Left lung (tissue), 10 donors: Measurements from ENCODE around the gene RIMS4. TPM values are rescaled to one million over a fixed set of nuclear protein-coding genes. Genes with fewer than 3 reads are reported as not detected.

Source experiments
- ATAC-seq: fragments of 200-7000 bp; cut with Tn5 transposase; one replicate; pipeline ENCODE4 v1.9.1; 2020; ENCODE audit warnings: moderate library complexity
- DNase-seq, 4 donors: peaks; one replicate each; pipeline ENCODE4 v3.0.0-alpha.2; 2013 to 2020
- H3K27ac ChIP-seq, 2 donors: fragments of 200-600 bp; sonication (generic) in 1 of 2; one replicate each; pipeline versions ENCODE4 v1.5.0 to v1.8.0; 2020 to 2021
- H3K27me3 ChIP-seq, 2 donors: fragments of 200-600 bp; sonication (generic) in 1 of 2; one replicate each; pipeline versions ENCODE4 v1.5.0 to v1.8.0; 2020 to 2021
- H3K36me3 ChIP-seq, 2 donors: fragments of 200-600 bp; sonication (generic) in 1 of 2; one replicate each; pipeline versions ENCODE4 v1.5.0 to v1.8.0; 2020 to 2021
- H3K4me1 ChIP-seq, 2 donors: fragments of 200-600 bp; one replicate each; pipeline ENCODE4 v1.8.0; 2021
- H3K4me3 ChIP-seq, 2 donors: fragments of 200-600 bp; sonication (generic) in 1 of 2; one replicate each; pipeline versions ENCODE4 v1.5.0 to v1.8.0; 2020 to 2021; ENCODE audit warnings: mild to moderate bottlenecking in 1 of 2
- H3K9me3 ChIP-seq, 2 donors: fragments of 200-600 bp; sonication (generic) in 1 of 2; one replicate each; pipeline versions ENCODE4 v1.5.0 to v1.8.0; 2020 to 2021
- intact Hi-C, 2 donors: fragments of 100-400 bp; cut with DNase I; formaldehyde crosslinking; loops; one replicate each; pipeline versions ENCODE4 v1.11.2 to v1.14.2; 2022
- polyA plus RNA-seq, 6 donors: library from polyadenylated mRNA; unstranded; fragments of 120-200 nt; gene quantifications; one replicate each; pipeline ENCODE4 v1.2.1, GENCODE V29; 2013; ENCODE audit not compliant: insufficient read length in 6 of 6
- total RNA-seq, 2 donors: library from RNA; stranded (reverse); fragmentation: NEBNext Ultra II Directional; extraction: Animal tissue kit (Norgen Biotek cat#: 25700); gene quantifications; one replicate each; pipeline ENCODE4 v1.2.1, GENCODE V29; 2021
- TF ChIP-seq, protein P1 (sequence below), 2 donors: fragments of 200-600 bp; sonication (generic) in 1 of 2; IDR thresholded peaks; one replicate each; pipeline versions ENCODE4 v1.5.0 to v1.8.0; 2021; ENCODE audit warnings: antibody characterized with exemption in 2 of 2
- donor health status: DM: no; HTN: yes; CAD: no.
- donor health status: DM: no; HTN: no; CAD: no.

The RIMS4 gene
- total and polyA plus RNA-seq, 8 donors, result 0.47 to 6.3 (median 4.1) TPM

DNA sequence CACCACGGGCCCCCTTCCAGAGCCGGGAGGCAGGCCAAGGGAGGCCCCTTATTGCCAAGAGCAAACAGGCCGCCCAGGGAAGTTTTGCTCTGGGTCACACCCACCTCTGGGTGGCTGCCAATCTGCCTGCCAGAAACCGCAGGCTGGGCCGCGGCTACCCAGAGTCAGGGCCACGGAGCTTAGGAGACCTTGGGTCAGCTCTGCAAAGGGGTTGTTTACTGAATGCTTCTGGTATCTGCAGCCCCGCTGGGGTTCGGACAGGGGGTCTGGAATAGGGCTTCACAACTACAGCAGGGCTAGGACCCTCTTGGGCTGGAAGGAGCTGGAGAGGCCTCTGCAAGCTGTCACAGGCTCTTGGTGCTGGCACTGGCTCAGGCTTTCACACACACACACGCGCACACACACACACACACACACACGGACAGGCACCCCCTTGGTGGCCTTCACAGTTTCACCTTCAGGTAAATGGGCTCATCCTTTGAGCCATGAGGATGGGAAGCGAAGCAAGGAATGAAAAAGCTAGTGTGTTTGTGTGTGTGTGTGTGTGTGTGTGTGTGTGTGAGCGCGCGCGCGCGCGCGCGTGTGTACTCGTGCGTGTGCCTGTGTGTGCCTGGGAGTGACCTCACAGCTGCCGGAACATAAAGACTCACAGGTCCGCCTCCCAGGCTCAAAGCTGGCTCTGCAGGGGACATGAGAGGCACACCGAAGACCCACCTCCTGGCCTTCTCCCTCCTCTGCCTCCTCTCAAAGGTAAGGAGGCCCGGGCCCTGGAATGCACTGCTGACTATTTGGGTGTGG is 95.4 kb downstream of the RIMS4 start, which contains the start of gene CCN5:
Gene CCN5, plus strand, starts transcription at position 669 of the 798 bp plus-strand sequence. Its CDS starts 22 bp downstream, at position 691.
- no peaks in the 10 kb centered on the region for H3K27me3 ChIP-seq
- intact Hi-C loops, result no loop called here
- ATAC-seq, result peak; percentile 95
- H3K4me1 ChIP-seq, result peaks cover 8 to 14% of the 10 kb centered on the region in 2 donors
- no peaks in the 10 kb centered on the region for H3K36me3 ChIP-seq
- no peak within 1 kb of the TSS for H3K4me3 ChIP-seq
- no peaks in the 10 kb centered on the region for H3K9me3 ChIP-seq
- peak; percentile 57 to 92 (median 84) for DNase-seq
- H3K27ac ChIP-seq, result no peak within 1 kb of the TSS
- TF ChIP-seq, protein P1, sequence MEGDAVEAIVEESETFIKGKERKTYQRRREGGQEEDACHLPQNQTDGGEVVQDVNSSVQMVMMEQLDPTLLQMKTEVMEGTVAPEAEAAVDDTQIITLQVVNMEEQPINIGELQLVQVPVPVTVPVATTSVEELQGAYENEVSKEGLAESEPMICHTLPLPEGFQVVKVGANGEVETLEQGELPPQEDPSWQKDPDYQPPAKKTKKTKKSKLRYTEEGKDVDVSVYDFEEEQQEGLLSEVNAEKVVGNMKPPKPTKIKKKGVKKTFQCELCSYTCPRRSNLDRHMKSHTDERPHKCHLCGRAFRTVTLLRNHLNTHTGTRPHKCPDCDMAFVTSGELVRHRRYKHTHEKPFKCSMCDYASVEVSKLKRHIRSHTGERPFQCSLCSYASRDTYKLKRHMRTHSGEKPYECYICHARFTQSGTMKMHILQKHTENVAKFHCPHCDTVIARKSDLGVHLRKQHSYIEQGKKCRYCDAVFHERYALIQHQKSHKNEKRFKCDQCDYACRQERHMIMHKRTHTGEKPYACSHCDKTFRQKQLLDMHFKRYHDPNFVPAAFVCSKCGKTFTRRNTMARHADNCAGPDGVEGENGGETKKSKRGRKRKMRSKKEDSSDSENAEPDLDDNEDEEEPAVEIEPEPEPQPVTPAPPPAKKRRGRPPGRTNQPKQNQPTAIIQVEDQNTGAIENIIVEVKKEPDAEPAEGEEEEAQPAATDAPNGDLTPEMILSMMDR (IDR thresholded peaks at IDR 0.05), result no peak

DNA sequence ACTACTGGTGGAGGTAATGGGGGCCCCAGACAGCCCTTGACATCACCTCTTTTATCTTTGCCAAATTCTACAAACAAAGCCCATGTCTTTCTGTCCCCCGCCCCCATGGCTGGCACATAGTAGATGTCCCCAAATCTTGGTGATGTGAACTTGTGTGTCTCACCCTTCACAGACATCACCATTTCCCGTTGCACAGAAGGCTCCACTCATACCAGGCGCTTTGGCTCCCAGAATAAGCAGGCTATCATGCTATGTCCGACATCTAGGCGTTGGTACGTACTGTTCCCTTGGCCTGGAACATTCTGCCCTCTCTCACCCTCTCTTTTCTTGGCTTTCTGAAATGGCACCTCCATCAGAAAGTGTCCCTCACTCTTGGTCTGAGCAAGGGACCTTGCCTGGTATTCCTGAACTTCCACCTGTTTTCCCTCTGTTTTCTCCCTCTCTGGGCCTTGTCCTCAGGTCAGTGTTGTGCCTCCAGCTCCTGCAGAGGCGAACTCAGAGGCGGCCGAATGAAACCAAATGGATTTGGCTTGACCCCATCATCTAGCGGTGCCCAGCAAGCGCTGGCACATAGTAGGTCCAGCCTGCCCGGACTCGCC is 96.1 kb downstream of the RIMS4 start:
- Histone ChIP-seq H3K9me3 (no peaks in the 10 kb centered on the region), H3K4me3 (no peak overlapping the region), H3K4me1 (peaks cover 8 to 14% of the 10 kb centered on the region in 2 donors), H3K27me3 (no peaks in the 10 kb centered on the region), H3K36me3 (no peaks in the 10 kb centered on the region), H3K27ac (no peak overlapping the region)
- DNase-seq, result no peak
- ATAC-seq, result peak; percentile 50
- TF ChIP-seq, protein P1 (IDR thresholded peaks at IDR 0.05), result no peak
- intact Hi-C loops, result no loop called here

DNA sequence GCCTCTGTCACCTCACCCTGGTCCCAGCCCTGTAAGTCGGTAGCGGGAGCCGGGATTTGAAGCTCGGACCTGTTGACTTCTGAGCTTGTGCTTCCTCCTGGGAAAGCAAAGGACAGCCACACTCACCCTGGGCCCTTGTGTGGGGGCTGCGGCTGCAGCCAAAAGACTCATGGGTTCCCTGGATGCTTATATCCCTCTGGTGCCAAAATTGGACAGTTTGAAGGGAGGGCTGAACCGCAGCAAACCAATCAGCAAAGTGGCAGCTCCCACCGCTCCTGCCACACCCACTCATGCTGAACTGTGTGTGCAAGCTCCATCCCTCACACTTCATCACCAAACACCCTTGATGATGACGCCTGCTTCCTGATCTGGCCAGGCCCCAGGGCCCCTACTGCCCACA is 99.1 kb downstream of the RIMS4 start:
- Histone ChIP-seq H3K9me3 (no peaks in the 10 kb centered on the region), H3K36me3 (no peaks in the 10 kb centered on the region), H3K4me1 (peaks cover 8 to 14% of the 10 kb centered on the region in 2 donors), H3K27ac (no peak overlapping the region), H3K4me3 (no peak overlapping the region), H3K27me3 (no peaks in the 10 kb centered on the region)
- DNase-seq (peak in 1 of 4 donors; percentile 59), ATAC-seq (no peak)
- intact Hi-C loops, result no loop called here
- TF ChIP-seq, protein P1 (IDR thresholded peaks at IDR 0.05), result no peak

DNA sequence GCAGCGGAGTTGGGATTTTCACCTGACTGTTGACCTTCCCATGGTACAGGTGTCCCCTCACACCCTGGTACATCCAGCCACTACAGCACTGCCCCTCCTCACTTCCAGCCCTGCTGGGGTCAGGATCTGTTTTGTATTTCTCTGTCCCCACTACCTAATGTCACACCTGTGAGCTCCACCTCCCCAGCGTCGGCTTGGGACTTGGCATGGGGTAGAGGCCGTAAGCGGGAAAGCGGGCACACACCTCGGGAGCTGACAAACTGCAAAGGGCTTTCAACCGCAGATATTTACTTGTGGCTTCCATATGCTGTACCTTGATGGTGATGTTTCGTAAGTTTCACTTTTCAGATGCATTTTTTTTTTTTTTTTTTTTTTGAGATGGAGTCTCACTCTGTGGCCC is 100.5 kb downstream of the RIMS4 start:
- peaks cover 8% of the 10 kb centered on the region in 2 donors for H3K4me1 ChIP-seq
- H3K4me3 ChIP-seq, result no peak overlapping the region
- no peak for DNase-seq
- H3K27me3 ChIP-seq, result no peaks in the 10 kb centered on the region
- TF ChIP-seq, protein P1 (IDR thresholded peaks at IDR 0.05), result no peak
- no peak for ATAC-seq
- H3K9me3 ChIP-seq, result no peaks in the 10 kb centered on the region
- H3K36me3 ChIP-seq, result no peaks in the 10 kb centered on the region
- no peak overlapping the region for H3K27ac ChIP-seq
- intact Hi-C loops, result no loop called here

DNA sequence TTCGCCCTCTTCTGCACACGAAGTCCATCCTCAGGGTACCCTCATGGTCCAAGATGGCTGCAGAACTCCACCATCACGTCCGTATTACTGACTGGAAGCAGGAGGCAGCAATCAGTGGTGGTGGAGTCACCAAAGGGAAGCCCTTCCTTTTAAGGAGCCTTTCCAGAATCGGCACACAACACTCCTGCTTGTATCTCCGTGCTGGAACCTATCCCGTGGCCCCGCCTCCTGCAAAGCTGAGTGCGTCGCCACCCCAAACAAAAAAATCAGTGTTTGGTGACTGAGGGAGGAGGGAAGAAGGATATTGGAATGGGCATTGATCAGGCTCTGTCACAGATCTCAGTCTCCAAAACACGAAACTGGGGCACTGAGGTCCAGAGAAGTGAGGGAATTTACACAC is 101.0 kb downstream of the RIMS4 start:
- DNase-seq, result no peak
- Histone ChIP-seq H3K27ac (no peak overlapping the region), H3K36me3 (no peaks in the 10 kb centered on the region), H3K9me3 (no peaks in the 10 kb centered on the region), H3K4me3 (no peak overlapping the region), H3K27me3 (no peaks in the 10 kb centered on the region), H3K4me1 (peaks cover 3 to 4% of the 10 kb centered on the region in 2 donors)
- ATAC-seq, result no peak
- intact Hi-C loops, result no loop called here
- TF ChIP-seq, protein P1 (IDR thresholded peaks at IDR 0.05), result no peak
